Epithelial cell of esophagus (primary cell): ENCODE measurements around the gene BSPRY.

Experiments used
- DNase-seq: peaks from one replicate; pipeline ENCODE4 v3.0.0; 2010; ENCODE audit warnings: low read depth
- H3K4me3 ChIP-seq: 2 replicates; pipeline ENCODE4 v1.5.1; 2011; ENCODE audit warnings: mild to moderate bottlenecking, low read length, control low read depth
- TF ChIP-seq, protein P1 (sequence below): IDR thresholded peaks from 2 replicates; pipeline ENCODE4 v1.5.1; 2011; ENCODE audit warnings: low read depth, mild to moderate bottlenecking, low read length, control low read depth, inconsistent platforms; ENCODE audit not compliant: insufficient read depth; ENCODE audit errors: missing control alignments

Gene BSPRY

DNA sequence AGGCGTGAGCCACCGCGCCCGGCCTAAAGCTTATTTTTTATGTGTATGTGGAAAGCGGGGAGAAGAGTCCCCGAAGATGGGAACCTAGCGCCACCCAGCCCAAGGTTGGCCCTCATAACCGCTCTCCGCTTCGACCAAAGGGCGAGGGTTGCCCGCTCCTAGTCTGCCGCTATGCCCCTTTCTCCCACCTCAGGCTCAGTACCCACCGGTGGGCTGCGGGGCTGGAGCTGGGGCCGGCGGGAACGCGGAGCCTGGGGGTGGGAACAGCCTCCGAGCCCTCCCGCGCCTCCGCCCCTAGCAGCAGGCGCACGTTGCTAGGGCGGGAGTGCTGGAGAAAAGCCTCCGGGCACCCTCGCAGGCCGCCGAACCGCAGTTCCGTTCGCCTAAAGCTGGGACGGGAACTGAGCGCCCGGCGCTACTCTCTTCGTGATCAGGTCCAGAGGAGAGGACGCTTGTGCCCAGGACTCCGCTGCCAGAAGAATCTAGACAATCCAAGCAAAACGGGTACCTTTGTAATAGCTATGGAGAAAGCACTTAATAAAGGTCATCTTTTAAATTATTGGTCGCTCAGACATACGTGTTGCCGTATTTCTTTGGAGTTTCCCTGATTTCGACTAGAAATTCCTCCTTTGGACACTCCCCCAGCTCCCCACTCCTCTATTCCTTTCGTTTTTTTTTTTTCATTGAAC is 9.2 kb upstream of the BSPRY start, which contains the start of gene WDR31:
TSS of gene WDR31 (minus strand) at position 265 of the 689 bp plus-strand sequence. CDS start 8,253 bp downstream, outside the sequence.
- TF ChIP-seq, protein P1, sequence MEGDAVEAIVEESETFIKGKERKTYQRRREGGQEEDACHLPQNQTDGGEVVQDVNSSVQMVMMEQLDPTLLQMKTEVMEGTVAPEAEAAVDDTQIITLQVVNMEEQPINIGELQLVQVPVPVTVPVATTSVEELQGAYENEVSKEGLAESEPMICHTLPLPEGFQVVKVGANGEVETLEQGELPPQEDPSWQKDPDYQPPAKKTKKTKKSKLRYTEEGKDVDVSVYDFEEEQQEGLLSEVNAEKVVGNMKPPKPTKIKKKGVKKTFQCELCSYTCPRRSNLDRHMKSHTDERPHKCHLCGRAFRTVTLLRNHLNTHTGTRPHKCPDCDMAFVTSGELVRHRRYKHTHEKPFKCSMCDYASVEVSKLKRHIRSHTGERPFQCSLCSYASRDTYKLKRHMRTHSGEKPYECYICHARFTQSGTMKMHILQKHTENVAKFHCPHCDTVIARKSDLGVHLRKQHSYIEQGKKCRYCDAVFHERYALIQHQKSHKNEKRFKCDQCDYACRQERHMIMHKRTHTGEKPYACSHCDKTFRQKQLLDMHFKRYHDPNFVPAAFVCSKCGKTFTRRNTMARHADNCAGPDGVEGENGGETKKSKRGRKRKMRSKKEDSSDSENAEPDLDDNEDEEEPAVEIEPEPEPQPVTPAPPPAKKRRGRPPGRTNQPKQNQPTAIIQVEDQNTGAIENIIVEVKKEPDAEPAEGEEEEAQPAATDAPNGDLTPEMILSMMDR = no peak
- H3K4me3 ChIP-seq = peak within 1 kb of the TSS; percentile 81
- peak; percentile 89 for DNase-seq

DNA sequence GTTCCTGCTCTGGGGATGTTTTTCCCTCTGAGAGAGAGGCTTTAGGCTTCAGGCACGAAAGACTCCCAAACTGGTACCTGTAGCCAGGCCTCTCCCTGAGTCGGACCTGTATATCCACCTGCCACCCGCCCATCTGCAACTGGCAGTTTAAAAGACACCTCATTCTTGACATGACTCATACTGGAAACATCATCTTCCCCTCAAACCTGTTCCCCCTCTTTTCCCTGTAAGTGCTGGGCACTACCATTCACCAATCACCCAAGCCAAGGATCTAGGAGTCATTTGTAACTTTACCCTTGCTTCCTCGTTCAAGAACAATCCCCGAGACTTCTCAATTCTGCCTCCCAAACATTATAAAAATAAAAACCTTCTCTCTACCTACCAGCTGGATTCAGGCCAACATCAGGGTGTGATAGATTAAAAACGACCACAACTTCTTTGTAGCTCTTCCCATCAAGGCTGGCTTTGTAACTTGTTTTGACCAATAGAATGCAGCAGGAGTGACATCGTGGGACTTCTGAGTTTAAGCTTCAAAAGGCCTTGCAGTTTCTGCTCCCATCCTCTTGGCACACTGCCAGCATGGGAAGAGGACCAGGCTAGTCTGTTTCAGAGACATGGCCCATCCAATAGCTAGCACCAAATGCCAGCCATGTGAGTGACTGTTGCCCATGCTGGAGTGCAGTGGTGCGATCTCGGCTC is 7.5 kb upstream of the BSPRY start:
- TF ChIP-seq, protein P1 = no peak
- H3K4me3 ChIP-seq = no peak overlapping the region
- peak; percentile 98 for DNase-seq

DNA sequence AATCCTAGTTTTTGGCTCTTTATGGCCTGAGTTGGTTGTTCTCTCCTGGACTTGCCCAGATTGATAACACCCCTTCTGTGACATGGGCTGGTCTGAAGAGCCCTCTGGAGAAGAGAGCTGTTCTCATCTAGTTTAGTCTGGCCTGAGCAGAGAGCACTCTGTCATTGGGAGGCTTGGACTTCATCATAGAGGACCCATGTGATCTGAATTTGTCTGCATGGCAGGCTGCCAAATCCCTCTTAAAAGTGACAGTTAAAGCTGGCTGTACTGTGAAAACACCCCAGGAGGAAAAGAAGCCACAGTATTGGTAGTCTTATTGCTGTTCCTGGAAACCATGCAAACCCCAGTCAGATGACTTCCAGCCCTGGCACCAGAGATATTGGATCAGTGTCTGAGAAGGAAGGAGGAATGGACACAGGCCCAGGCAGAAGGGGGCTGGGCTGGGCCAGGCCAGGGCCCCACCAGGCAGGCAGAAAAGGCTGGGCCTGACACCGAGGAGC is 5.6 kb upstream of the BSPRY start:
- DNase-seq = peak; percentile 8
- TF ChIP-seq, protein P1 = no peak
- H3K4me3 ChIP-seq = no peak overlapping the region

DNA sequence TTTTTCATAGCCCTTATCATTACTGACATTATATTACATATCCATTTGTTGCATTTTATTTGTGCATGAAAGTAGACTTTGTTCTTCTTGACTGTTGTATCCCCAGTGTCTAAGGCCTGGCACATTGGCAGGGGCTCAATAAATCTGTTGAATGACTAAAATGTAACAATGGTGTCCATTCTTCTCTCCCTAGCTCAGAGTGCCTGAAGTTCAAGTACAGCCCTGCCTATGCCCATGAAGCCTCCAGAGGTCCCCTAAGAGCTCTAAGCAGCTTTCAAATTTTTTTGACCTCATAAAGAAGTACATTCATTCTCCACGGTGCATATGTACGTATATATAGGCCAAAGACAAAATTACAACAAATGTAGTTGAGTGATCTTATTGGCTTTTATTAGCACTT is 4.2 kb upstream of the BSPRY start:
- DNase-seq = no peak
- no peak overlapping the region for H3K4me3 ChIP-seq
- TF ChIP-seq, protein P1 = no peak

DNA sequence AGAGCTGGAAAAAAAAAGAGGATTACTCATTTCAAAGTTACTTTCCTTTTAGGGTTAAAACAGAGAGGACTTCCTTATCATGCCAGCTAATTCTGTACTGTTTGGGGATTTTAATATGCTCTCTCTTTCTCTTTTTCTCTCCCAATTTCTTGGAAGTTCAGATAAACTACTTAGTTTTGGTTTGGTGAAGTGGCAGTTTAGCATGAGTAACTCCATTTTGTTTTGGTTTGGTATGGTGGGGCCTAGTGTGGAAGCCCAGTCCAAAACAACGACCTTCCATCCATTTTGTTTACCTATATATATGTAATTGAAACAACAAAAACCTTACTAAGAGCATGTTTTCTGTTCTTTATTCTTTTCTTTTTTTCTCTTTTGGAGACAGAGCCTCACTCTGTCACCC is 3.7 kb upstream of the BSPRY start:
- no peak overlapping the region for H3K4me3 ChIP-seq
- TF ChIP-seq, protein P1 = no peak
- no peak for DNase-seq

DNA sequence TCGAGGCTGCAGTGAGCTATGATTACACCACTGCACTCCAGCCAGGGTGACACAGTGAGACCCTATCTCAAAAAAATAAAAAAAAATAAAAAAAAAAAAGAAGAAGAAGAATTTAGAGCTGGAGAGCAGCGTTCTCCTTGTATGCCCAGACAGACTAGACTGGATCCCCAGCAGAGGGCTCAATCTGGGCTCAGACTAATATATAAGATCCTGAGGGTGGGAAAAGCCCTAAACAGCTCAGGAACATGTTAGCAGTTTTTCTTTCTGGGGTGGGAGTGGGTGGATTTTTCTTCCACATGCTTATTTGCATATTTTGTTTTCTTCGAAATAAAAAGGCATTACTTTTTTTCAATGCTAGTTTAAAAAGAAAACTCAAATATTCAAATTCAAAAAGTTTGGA is 904 bp upstream of the BSPRY start:
- TF ChIP-seq, protein P1 = no peak
- no peak for DNase-seq
- no peak overlapping the region for H3K4me3 ChIP-seq

DNA sequence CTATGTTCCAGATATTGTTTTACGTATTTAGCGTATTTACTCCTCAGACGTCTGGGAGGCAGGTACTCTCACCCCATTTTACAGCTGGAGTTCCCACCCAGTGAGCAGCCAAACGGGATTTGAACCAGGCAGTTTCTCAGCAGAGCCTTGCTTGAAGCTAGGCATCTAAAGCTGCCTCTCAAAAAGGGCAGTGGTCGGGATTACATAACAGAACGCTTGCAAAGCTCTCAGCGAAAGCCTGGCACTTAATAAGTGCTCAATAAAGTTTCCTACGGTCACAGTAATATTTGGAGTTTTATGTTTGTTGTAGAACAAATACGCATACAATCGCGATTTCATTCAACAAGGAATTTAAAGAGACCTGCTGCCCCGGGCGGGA is 286 bp upstream of the BSPRY start:
- TF ChIP-seq, protein P1 = no peak
- H3K4me3 ChIP-seq = no peak overlapping the region
- DNase-seq = no peak
